CD4-positive, alpha-beta T cell treated with Interleukin-6 at 100 ng/mL for 8 hours (primary cell): Measurements from ENCODE around the gene BRD9.
"Not testable (repeated sequence)": the region's sequence is repeated elsewhere in the genome, so short reads cannot be mapped to it uniquely, and the experiment has no call there.

Experiments
- DNase-seq: peaks from one replicate; pipeline ENCODE4 v3.0.0-alpha.2; 2020; ENCODE audit warnings: mixed read lengths, low spot score

BRD9 gene

DNA sequence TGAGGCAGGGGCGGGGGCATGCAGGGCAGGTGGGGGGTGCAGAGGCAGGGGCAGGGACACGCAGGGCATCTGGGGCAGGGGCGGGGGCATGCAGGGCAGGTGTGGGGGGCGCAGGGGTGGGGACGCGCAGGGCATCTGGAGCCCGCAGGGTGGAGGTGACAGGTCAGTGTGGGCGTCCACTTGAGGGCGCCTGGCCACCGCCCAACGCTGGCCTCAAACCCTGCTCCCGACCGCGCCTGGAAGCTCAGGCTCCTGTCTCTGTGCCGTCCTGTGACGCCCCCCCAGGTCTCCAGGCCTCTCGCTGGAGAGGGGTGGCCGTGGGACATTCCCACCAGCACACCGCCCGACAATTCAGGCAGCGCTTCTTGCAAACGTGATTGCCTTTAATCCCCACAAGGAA lies 48.7 kb downstream of the BRD9 start:
- not testable (repeated sequence) for DNase-seq

DNA sequence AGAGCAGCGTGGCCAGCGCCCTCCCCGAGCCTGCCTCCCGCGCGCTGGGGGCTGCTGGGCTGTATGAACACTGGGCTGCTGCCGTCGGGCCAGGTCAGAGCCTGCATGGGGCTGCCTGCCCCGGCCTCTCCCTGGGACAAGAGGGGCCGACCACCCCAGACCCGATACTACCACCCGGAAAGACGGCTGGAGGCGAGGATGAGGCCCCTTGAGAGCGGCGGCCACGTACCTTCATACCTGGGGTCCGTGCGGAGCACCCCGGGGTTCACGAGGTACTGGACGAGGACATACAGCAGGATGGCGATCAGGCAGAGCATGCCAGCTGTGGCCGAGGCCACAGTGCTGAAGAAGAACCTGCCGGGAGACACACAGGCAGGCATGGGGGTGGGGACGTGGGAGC lies 49.2 kb downstream of the BRD9 start:
- not testable (repeated sequence) for DNase-seq

DNA sequence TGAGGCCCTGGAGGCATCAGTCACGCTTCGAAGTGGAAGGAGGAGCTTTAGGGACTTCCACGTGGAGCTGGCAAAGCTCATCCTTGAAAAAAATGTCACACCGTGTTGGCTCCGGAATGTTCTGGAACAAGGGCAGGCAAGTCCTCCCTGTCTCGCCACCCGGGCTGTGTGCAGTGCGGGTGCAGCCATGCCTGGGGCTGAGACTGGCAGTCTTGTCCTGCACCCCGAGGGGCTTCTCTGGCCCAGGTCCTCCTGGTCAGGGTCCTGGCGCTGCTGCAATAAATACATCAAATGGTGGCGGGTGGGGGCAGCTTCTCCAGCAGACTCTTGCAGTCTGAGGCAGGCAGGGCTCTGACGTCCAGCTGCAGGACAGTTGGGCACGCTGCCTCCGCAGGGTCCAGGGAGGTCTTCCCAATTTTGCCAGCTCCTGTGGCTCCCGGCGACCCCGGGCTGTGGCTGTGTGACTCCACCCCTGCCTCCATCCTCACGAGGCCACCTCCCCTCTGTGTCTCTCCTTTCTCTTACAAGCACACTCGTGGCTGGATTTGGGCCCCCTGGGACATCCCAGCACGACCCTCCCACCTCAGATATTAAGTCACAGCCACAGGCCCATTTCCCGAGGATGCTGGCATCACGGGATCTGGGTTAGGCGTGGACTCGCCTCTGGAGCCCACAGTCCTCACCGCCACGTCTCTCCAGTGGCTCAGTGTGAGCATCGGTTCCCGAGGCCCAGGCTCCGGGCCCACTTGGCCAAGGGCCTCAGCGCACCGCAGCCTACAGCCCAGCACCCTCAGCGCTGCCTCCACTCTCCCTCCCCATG lies 50.0 kb downstream of the BRD9 start:
- not testable (repeated sequence) for DNase-seq

DNA sequence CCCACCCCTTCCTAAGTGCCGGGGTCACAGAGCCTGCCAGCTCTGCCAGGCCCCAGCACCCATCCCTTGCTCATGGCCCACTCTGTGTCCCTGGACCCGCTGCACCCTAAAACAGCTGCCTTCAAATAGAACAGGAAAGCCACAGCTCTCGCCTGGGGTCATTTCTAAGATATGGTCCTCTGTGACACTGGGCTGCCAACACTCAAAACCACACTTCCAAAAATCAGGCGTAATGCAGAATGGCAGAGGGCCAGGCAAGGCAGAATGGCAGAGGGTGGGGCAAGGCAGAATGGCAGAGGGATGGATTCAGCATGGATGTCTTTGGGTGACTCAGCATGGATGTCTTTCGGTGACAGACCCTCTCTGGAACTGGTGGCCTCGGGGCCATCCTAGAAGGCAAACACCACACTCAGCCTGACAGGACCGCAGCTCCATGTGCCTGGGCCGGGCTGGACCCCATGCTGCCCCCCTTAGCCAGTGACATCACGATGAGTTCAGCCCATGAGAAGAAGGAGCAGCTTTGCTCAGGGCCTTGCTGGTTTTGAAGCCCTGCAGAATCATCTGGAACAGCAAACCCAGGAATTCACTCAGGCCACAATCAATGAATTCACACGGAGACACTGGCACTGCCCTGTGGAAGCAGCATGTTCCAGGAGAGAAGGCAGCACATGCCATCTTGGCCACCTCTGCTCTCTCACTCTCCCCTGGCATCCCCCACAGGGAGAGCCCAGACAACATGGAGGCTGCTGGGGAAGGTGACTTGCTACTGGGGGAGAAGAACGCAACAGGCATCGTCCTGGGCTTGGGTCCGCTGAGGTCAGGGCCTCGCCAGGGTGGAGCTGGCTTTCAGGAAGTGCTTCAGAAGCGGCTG lies 50.8 kb downstream of the BRD9 start:
- DNase-seq, result not testable (repeated sequence)

DNA sequence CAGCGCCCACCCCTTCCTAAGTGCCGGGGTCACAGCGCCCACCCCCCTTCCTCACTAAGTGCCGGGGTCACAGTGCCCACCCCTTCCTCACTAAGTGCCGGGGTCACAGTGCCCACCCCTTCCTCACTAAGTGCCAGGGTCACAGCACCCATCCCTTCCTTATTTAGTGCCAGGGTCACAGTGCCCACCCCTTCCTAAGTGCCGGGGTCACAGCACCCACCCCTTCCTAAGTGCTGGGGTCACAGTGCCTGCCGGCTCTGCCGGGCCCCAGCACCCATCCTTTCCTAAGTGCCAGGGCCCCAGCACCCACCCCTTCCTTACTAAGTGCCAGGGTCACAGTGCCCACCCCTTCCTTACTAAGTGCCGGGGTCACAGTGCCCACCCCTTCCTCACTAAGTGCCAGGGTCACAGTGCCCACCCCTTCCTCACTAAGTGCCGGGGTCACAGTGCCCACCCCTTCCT lies 51.6 kb downstream of the BRD9 start:
- not testable (repeated sequence) for DNase-seq

DNA sequence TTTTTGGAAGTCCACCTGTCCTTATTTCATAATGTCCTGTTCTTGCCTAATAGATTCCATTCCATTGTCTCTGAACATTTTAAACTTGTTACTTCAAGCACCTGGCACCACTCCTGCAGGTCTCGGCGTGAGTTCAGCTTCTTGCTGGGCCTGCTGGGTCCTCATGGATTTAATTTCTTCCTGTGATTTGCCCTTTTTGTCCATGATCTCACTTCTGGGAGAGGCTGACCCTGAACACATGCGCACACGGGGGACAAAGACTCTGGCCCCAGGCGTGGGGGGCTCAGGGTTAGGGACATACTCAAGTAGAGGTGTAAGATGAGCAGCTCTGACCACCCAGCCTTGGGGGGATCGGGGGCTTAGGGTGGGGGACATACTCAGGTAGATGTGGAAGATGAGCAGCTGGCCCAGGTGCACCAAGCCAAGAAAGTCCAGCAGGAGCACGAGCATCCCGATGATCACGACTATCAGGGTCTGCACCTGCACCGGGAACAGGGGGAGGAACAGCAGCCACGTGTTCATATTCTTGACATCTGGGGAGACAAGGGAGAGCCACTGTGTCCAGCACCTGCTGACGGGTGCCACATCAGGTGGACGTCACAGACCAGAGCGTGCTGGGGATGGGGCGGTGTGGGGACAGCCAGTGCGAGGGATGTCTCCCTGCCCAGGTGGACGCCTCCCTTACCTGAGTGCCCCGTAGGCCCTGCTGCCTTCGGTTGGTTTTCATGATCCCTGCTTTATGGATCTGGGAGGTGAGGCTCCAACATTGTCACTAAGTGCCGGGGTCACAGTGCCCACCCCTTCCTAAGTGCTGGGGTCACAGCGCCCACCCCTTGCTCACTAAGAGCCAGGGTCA lies 52.3 kb downstream of the BRD9 start:
- not testable (repeated sequence) for DNase-seq

DNA sequence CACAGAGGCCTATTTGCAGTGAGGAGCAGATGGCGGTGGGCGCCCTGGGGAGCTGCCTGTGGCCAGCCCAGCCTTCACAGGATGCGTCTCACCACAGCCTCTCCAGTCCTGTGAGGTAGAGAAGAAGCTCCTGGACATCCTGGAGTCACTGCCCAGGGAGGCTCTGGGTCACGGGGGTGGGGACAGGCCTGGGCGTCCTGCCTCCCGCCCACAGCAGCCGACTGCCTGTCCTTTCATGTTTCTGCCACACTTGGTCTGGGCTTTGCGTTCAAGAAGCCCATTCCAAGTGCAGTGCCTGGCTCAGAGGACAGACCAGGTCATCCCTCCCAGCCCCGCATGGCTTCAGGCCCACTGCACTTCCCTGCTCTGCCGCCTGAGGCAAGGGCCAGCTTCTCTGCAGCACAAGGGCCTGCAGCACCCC lies 54.2 kb downstream of the BRD9 start:
- DNase-seq, result not testable (repeated sequence)

DNA sequence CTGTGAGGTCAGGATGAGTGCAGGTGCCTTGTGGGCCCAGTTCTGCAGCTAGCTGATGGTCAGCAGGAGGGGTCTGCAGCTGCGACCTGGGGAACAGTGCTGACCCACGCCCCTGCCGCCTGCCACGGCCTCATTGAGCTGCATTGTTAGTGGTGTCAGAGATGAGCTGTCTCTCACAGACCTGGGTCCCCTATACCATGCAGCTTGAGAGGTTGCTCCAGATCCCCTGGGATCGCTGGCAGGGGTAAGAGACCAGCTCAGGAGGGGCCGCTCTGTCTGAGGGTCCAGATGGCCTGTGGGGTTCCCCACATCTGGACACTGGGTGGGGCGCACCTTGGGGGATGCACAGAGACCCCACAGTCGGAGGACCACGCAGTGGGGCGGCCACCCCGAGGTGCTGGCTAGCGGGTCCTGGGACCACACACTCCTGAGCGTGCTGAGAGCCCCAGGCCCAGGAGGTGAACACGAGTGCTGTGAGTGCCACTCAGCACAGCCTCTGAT lies 54.9 kb downstream of the BRD9 start:
- not testable (repeated sequence) for DNase-seq

DNA sequence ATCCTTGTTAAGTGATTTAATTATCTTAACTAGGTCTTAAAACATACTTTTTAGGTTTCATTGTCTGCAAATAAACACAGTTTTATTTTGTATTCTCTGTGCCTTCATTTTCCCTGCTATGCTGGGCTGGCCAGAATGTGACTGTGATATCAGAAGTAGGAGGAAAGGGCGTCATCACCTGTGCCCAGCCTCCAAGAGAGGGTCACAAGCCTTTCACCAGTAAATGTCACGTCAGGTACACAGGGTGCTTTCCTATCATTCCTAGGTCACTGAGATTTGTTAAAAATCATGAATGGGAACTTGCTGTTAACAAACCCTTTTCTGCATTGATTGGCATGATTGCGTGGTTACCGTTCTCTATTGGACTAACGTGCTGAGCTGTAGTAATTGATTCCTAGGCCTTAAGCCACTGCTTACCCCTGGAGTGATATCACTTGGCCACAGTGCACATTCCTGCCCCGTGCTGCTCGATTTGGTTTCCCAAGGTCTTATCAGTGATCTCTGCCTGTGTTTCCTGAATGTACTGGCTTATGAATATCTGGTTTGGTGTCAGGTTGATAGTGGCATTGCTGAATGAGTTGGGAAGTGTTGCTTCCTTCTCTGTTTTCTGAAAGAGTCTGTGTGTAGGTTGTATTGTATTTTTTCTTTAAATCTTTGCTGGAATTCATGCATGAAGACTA lies 56.5 kb downstream of the BRD9 start:
- DNase-seq, result not testable (repeated sequence)

DNA sequence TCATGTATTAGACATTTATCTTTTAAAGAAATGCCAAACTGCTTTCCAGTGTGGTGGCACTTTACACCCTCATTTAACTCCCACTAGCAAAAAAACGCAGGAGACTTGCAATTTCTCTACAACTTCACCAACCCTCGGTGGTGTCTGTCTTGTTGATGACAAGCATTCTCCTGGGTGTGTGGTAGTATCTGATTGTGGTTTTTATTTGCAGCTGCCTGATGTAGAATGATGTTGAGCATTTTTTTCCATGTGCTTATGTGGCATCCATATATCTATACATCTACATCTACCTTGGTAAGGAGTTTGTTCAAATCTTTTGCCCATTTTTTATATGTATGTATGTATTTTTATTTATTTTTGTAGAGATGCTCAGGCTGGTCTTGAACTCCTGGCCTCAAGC lies 58.6 kb downstream of the BRD9 start:
- not testable (repeated sequence) for DNase-seq

DNA sequence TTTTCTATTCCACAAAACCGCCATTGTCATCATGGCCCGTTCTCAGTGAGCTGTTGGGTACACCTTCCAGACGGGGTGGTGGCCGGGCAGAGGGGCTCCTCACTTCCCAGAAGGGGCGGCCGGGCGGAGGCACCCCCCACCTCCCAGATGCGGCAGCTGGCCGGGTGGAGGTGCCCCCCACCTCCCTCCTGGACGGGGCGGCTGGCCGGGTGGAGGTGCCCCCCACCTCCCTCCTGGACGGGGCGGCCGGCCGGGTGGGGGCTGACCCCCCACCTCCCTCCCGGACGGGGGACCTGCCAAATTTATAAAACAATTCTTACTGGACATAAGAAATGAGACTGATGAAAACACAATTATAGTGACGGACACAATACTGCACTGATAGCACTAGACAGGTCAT lies 64.4 kb downstream of the BRD9 start:
- DNase-seq, result not testable (repeated sequence)

DNA sequence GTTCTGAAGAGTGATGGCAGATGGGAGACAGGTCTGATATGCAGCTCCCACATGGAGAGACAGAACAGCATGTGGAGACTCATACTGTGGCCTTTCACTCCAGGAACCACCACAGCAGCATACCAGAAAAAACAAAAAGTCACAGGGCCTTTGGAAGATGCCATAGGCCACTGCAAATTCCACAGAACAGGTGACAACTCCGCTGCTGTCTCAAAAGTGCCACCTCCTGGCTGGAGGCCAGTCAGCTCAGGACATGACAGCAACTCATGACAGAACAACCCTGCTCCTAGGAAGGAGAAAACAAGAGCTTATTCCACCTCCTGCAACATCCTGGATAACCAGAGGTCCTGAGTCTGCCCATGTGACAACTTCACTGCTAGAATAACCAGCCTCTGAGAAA lies 67.1 kb downstream of the BRD9 start:
- DNase-seq, result not testable (repeated sequence)

DNA sequence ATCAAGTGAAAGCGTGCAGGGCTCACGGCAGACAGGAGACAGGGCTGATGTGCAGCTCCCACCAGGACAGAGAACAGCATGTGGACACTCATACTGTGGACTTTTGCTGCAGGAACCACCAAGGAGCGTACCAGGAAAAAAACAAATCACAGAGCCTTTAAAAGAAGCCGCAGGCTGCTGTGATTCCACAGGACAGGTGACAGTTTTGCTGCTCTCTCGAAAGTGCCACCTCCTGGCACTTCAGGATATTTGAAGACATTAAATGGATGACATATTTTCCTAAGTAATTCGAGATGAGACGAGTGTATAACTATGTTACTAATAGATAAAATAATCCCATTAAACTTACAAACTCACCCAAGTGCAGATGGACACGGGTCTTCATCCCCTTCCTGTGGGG lies 71.1 kb downstream of the BRD9 start:
- DNase-seq, result no peak

DNA sequence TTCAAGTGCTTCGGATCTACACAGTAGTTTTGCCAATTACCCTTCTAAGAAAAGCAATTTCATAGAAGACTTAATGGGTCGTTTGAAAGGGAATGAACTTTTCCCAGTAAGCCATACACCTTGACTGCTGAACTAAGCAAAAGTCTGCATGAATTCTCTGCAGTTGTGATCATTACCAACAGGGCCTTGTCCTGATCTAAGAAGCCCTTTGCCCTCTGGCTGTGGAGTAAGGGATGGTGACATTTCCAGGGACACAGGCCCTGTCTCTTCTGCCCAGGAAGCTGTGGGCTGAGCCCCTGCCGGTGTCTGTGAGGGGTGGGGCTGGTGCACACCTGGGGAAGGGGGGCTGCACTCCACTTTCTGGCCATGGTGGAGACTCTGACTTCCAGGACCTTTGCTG lies 72.4 kb downstream of the BRD9 start:
- no peak for DNase-seq

DNA sequence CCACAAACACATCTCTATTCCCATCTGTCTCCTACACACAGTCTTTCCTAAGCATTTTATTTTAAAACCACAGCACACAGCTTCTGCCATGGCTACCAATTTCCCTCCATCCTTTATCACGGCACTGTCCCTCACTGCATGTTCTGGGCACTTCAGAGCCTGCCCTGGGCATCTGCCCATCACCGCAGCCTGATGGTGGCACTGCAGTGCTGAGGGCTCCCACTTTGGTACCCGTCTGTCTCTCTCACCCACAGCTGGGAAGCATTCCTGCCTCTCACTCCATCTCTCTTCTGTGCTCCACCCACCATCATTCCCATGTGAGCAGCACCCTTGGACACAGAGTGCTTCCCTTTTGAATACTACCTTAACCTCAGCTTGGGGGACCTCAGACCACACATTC lies 73.5 kb downstream of the BRD9 start:
- no peak for DNase-seq

DNA sequence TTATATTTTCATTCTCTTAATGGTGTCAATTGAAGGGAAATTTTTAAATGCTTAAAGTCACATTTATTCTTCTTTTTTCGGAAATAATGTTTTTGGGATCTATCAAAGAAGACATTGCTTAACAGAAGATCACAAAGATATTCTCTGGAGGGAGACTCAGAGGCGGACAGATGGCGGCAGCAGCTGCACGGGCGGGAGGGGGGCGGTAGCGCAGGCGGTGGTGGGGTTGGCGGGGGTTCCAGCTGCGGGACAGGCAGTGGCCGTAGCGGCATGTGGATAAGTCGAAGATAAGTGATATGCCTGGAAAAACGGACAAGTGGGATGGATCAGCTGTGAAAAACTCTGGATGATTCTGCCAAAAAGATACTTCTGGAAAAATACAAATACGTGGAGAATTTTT lies 76.4 kb downstream of the BRD9 start:
- DNase-seq, result no peak

DNA sequence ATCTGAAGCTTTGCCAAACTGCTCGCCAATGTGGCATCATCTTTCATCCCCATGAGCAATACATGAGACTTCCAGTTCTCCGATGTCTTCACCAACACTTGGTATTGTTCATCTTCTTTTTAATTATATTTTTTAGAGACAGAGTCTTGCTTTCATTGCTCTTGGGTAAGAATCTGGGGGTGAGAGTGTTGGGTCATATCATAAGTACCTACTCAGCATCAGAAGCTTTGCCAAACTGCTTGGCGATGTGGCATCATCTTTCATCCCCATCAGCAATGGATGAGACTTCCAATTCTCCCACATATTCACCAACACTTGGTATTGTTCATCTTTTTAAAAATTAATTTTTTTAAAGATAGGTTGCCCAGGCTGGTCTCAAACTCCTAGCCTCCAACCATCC lies 77.2 kb downstream of the BRD9 start:
- no peak for DNase-seq
